Fibroblast of gingiva (primary cell): ENCODE data around the gene ZNF609.

Experiments
- DNase-seq: peaks from one replicate; pipeline ENCODE4 v3.0.0-alpha.2; 2011; ENCODE audit warnings: low read depth

Gene ZNF609

DNA sequence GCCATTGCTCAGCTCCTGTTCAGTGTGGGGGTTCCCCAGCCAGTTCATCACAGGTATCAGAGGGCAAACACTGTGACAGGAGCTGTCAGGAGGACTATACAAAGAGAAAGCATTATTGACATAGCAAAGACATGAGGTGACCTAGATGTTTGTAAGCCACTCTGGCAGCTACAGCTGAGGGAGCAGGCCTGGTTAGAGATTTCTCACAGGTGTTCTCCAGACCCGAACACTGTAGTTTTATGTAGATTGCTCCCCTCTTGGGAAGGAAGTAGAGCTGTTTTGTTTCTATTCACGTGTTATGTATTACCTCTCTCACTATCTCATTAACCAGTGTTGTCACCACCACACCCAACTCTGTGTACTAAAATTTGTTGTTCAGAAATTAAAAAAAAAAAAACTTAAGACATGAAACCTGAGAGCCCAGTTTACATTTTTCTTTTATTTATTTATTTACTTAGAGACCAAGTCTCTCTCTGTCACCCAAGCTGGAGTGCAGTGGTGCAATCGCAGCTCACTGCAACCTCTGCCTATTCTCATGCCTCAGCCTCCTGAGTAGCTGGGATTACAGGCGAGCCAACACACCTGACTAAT, 191.3 kb downstream of the ZNF609 start:
- DNase-seq: peak; percentile 56

DNA sequence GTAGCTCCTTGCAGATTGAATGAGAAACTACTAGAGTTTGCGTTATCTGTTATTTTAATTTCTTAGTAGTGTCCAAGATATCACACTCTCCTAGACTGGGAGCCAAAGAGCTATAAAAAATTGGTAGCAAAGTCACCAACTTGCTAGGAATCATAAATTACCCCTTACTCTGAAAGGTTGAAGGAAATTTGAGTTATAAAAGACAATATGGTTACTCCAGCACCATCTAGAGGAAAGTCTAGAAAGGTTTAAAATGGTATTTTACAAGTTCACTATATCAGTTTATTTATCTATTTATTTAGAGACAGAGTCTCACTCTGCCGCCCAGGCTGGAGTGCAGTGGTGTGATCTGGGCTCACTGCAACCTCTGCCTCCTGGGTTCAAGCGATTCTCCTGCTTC, 193.4 kb downstream of the ZNF609 start:
- DNase-seq: peak; percentile 12

DNA sequence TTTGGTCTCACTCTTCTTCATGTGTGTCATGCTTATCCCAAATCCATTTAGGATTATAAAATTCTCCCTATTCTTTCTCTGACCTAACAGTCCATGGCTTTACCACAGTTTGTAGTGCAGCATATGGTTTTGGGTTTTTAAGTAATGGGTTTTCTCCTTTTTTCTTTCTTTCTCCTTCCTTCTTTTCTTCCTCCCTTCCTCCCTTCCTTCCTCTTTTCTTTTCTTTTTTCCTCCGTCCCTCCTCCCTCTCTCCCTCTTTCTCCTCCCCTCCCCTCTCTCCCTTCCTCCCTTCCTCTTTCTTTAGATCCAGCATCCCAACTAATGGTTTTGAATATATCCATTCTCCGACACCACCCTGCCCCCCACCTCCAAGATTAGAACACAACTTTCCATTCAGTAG, 196.1 kb downstream of the ZNF609 start:
- DNase-seq: no peak

DNA sequence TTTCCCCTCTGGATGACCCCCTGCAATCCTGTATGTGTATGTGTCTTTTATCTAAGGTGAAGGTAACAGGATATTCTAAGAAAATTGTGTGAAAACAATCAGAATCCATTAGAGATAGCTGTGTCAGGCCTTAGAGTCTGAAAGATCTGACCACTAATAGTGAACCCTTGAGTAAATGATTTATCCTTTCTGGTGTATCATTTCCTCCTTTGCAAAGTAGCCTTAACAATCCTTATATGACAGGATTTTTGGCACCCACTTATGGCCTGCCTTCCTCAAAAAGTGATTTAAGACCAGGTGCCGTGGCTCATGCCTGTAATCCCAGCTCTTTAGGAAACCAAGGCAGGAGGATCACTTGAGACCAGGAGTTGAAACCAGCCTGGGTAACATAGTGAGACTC, 204.8 kb downstream of the ZNF609 start:
- DNase-seq: no peak

DNA sequence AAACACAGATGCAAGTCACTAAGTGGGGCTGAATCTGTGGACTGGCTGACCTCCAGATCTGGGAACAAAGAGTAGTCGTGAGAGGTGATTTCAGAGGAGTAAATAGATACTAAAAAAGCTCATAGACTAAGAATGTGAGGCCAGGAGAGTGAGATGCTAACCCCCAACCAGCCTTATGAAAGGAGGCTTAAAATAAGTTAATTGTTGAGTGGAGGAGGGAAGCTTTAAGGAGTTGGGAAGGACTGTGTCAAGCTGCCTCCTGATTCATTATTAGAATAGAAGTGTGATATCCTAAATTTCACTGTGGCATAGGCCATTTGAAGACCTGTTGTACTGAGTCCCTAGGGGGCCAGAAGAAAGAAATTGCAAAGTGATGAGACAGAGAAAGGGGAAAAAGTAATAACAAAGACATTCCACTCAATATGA, 207.4 kb downstream of the ZNF609 start:
- DNase-seq: peak; percentile 6

DNA sequence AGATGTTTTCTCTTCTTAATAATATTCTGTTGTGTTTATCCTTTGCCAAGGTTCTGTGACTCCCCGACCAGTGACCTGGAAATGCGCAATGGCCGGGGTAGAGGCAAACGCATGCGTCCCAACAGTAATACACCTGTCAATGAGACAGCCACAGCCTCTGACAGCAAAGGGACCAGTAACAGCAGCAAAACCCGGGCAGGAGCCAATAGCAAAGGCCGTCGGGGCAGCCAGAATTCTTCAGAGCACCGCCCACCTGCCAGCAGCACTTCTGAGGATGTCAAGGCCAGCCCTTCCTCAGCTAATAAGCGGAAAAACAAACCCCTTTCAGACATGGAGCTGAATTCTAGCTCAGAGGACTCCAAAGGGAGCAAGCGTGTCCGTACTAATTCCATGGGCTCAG, 213.5 kb downstream of the ZNF609 start:
- no peak for DNase-seq

DNA sequence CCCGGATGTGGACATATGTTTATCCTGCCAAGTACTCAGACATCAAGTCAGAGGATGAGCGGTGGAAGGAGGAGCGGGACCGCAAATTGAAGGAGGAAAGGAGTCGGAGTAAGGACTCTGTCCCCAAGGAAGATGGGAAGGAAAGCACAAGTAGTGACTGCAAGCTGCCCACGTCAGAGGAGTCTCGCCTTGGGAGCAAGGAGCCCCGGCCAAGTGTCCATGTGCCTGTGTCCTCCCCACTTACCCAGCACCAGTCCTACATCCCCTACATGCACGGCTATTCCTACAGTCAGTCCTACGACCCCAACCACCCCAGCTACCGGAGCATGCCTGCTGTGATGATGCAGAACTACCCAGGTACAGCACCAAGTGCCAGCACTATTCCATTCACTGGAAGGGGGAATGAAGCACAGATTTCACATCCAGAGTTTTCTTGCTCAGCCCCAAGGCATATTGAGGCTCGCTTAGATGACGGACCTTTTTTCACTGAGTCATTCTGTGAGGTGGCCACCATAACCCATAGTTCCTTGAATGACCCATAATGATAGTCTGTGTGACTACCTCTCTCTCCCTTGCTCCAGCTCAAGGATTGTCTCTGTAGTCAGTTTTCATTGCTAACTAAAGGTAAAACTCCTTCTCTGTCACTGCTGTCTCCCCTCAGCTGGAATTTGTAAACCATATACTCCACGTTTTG, 217.9 kb downstream of the ZNF609 start:
- DNase-seq: no peak

DNA sequence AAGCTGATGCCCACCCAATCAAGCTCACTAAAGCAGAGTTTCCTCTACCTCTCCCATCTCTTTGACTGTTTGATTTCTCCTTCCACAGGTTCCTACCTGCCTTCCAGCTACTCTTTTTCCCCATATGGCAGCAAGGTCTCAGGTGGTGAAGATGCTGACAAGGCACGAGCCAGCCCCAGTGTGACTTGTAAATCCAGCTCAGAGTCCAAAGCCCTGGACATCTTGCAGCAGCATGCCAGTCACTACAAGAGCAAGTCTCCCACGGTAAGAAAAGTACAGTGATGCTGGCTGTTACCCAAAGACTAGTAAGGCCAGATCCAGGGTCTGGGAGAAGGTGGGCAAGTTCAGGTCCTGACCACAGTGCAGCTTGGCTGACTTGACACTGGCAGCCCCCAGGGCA, 219.7 kb downstream of the ZNF609 start:
- DNase-seq: no peak

DNA sequence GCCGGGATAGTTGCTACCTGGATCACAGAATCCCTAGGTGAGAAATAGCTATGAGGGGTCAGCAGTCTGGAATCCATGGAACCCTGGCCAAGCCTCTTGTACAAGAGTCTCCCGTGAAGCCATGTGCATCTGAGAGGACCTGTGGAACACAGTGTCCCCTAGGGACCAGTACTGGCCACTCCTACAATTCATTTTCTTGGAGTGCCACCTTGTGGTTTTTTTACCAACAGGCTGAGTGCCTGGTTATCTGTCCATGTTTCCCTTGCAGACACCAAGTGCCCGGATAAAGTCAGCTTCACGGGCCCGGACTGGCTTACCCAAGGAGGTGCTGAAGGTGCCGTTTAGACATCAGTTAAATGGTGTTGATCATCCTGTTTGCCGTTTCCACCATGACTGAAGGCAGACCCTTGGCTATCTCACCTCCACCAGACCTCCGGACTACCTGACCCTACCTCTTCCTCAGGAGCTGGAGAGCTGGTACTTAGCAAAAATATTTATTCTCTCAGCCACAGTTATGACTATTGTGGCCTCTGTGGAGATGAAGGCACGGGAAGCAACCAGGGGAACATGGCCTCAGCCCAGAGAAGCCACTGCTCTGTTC, 221.1 kb downstream of the ZNF609 start:
- DNase-seq: peak; percentile 46

DNA sequence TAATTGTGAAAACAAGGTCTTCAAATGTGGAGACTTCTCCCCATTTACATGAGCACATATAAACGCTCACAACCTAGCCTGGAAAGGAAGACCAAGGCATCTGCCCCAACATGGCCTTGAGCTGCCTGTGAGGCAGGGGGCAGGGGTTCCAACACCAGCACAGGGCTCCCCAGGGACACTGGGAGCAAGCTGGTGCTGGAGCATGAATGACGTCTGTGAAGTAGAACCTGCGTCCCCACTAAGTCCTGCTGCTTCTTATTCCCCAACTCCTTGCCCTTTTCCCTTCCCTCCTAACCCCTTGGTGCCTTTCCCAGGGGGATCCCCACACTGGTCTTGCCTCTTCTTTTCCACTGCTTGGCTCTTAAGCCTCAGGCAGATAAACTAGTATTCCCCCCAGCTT, 221.9 kb downstream of the ZNF609 start:
- no peak for DNase-seq

DNA sequence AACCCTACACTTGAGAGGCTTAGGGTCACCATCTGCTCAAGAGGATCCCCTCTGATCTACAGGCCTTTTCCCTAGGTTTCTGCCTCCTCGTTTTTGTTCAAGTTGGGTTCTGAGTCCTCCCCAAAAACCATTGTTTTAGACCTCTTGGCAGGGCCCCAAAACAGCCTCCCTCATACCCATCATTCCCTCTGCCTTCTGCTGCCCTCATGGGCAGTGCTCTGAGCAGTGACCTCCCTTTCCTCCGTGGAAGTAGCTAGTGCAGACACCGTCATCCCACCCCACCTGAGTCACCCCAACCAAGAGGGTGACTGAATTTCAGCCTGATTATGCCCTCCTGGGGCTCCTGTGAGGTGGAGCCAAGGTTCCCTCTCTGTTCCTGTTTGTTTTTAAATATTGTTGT, 223.0 kb downstream of the ZNF609 start:
- DNase-seq: no peak

DNA sequence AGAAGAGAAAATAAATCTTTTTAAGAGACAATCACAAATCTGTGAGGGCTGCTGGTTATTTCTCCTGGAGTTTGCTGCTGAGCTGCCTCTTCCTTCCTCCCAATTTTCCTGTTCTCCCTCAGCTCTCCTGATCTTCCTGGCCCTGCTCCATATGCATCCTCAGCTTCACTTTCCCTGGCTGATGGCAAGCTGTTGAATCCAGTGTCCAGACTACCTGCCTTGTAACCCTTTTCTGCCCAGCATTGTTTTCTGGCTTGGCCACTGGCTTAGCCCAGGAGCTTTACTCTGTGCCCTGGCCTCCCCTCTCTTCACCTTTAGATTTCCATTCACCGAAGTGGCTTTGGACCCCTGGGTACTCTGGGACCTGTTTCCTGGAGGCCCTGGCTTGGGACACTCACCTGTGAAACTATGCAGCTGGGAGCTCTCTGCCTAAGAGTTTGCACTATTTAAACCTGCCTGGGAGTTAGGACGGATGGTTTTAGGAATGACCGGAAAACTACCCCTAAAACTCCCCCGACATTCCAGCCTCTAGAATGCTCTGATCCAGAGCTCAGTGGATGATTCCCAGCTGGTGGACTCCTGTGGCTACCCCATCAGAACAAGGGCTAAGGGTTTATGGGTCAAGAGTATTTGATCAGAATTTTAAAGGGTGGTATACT, 225.0 kb downstream of the ZNF609 start:
- DNase-seq: no peak

DNA sequence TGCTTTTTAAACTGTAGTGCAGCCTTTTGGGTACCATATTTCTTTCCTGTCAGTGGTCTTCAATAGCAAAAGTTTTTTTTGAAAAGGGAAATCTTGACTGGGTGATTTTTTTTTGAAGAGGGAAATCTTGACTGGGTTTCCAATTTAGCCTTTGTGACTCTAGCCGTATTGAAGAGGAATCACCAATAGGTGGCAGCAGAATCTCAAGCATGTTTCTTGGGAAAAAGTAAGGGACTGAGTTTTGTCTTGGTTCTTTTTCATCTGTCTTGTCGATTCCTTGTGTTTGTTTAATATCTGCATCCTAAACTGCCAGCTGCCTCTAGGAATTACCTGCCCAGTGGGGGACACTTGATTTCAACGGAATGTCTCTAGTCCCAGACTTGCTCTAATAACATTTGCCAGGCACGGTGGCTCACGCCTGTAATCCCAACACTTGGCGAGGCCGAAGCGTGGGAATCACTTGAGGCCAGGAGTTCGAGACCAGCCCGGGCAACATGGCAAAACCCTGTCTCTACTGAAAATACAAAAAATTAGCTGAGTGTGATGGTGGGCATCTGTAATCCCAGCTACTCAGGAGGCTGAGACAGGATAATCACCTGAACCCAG, 225.9 kb downstream of the ZNF609 start:
- peak; percentile 34 for DNase-seq

DNA sequence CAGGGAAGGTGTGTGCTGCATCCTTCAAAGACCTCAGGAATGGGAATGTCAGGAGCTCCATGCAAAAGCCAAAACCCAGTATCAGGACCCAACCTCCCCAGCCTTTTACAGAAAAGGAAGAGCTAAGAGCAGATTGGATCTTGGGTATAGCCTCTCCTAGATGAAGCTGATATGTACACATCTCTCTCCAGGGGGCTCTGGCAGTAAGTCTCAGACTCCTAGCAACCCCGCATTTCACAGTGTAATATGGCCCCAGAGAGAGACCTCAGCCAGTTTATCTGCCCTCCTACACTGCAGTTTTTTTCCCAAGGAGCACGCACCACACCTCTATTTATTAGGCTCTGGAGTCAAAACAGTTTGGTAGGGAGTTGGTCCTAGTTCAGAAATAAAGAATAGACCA, 226.8 kb downstream of the ZNF609 start:
- no peak for DNase-seq

DNA sequence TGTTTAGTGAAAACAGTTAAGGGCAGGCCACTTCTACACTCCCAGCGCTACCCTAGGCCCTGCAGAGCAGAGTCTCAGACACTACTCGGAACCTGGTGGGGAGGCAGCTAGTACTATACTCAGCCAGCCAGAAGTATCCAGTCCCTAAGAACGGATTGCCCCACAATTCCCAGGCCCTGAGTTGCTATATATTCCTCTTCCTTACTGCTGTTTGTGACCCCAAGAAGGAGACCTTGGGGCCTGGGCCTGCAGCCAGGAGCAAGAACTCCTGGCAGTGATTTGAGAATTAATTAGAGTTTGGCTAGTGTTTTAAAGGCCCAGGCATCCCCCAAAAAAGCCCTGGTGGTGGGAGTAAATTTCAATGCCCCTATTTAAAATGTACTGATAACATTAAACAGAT, 227.3 kb downstream of the ZNF609 start:
- DNase-seq: no peak

DNA sequence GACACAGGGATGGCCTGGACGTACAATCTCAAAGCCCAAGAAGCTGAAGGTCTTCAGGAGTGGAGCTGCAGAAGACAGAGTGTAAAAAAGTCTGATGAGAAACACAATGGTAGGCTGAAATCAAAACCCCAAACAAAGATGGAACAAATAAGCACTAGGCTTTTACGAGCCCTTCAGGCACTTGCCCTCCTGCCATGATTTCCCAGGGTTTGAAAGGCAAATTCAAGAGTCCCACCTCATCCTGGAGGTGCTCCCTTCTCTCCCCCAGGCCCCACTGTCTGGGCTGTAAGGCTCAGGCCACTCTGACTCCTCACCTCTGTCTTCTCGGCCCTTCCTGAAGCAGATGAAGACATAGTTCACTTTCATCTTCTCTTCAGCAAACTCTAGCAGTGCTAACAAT, 228.4 kb downstream of the ZNF609 start:
- no peak for DNase-seq

DNA sequence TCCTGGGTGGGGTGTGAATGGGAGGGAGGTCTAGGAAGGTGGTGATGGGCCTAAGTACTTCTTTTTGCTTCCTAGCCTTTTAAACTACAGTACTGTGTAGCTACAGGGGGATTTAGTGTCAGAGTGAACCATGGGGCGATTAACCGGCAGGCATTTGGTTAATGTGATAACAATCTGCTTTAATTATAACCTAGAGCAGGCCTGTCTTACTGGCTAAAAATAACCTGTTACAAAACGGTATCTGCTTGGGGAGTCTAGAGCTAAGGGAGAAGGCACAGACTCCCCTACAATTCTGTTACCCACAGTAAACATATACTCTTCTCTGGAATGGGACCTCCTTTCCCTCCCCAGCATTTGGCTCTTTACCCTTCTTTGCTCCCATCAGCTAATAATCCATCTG, 229.6 kb downstream of the ZNF609 start:
- no peak for DNase-seq

DNA sequence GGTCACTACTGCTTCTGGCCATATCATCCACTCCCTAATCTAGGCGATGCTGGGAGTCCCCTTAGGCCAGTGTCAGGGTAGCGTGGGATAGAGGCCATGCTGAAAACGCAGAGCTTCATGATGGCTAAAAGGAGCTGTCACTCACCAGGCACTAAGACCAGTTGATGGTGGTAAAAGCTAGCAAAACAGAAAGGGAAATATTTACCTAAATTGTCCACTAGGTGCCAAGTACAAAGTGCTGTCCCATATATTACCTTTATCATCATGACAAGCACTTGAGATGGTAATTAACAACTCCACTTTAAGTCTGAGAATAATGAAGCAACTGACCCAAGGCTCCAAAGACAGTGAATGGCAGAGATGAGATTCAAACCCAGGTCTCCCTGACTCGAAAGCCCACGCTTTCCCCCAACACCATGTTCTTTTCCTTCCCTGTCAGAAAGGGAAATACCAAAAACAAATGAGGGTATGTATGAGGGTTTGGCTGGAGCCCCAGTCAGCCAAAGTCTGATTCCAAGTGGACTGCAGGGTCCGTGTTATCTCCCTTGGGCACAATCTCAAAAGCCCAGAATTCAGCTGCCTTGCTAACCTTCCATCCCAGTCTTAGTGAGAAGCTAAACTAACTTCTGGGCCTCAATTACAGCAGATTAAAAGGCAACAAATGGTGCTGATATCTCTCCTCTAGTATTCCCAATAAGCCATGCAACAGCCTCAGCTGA, 230.4 kb downstream of the ZNF609 start:
- DNase-seq: no peak

DNA sequence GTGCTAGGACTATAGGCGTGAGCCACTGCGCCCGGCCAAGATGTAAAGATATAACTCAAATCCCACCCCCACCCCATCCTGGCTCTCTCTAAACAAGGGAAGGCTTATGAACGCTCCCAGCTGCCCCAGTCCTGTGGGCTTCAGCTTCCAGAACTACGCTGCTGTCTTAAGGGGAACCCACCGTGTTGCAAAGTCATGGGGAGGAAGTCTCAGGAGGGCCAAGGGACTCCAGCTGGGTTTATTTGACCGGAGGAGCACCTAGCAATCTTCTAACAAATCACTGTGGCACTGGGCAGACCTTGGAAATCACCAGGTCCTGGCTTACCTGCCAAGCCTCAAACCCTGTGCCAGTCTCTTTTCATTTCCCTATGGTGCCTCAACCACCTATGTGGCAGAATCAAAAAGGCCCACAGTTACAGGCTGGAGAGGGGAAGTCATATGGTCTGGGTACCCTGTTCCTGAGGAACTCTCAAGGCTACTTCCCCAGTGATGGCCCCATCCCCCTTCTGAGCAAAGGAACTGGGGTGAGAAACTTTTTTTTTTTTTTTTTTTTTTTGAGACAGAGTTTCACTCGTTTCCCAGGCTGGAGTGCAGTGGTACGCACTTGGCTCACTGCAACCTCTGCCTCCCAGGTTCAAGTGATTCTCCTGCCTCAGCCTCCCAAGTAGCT, 231.7 kb downstream of the ZNF609 start:
- DNase-seq: no peak

DNA sequence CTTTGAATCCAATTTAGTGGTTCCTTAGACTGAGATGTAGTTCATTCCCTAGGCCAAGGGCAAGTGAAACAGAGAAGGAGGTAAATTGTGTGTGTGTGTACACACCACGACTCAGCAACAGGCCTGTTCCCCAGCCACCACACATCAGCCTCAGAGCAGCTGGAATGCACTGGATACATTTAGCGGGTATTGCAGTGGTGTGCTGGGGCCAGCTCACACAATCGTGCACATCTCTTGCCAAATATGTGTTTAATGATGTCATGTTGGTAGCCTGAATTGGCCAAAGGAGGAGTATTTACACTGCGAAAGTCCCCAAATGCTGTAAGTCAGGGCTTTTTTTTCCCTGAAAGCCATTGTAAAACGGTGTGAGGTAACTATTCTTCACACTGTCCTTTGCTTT, 232.8 kb downstream of the ZNF609 start:
- DNase-seq: peak; percentile 93

DNA sequence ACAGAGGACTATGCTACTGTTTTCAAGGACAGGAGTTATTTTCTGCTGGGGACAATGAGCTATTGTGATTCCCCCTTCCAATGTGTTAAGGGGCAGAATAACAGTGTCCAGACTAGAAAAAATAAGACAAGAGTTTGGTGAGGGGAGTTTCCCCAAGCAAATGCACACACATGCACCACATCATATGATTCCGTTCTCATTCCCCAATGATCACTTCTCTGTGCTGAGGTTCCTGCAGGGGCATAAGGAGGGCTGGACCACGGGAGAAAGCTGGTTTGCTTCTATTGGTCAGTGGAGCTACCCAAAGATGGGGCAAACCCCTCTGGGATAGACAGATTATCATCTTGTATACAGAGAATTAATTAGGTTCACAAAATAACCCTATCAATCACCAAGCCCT, 234.4 kb downstream of the ZNF609 start:
- DNase-seq: no peak

DNA sequence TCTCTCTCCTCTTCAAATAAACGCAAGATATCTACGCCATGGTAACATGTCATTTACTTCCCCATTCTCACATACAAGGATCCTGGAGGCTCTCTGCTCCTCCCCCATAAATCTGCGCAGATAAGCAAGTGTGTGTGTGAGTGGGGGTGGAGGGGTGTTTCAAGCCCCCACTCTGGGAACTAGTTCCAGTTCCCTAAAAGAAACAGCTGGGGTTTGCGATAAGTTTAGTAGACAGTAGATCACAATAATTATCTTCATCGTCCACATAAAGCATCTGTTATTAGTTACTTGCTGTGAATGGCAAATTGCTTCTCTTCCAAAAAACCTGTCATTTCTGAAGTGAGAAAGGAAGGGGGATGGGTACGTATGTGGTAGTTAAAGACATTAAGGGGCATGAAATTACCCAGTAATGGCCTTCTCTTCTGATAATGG, 235.2 kb downstream of the ZNF609 start:
- DNase-seq: no peak
